Kidney (tissue), 14 donors: ENCODE measurements around the gene FPR3. TPM values are rescaled to one million over a fixed set of nuclear protein-coding genes. Genes with fewer than 3 reads are reported as not detected.

Experiments used
- DNase-seq, 5 donors: peaks; one replicate each; pipeline ENCODE4 v3.0.0-alpha.2; 2013 to 2020
- FAIRE-seq: peaks from 2 replicates; lab custom pipeline; 2012; peaks lifted over from hg19 to GRCh38; lab: Jason Lieb, UNC
- H3K27ac ChIP-seq, 2 donors: one replicate each; pipeline ENCODE4 v1.7.0; 2013; ENCODE audit warnings: low read depth in 2 of 2, low read length in 2 of 2, inconsistent platforms in 1 of 2
- H3K27me3 ChIP-seq: one replicate; pipeline ENCODE4 v1.7.1; 2013; ENCODE audit warnings: low read length, inconsistent platforms; ENCODE audit not compliant: control insufficient read depth, insufficient read depth
- H3K36me3 ChIP-seq, 3 donors: one replicate each; pipeline versions ENCODE4 v1.7.0 to v1.7.1; 2013; ENCODE audit warnings: low read length in 3 of 3, control low read depth in 1 of 3, inconsistent platforms in 1 of 3; ENCODE audit not compliant: insufficient read depth in 3 of 3, control insufficient read depth in 2 of 3
- H3K4me1 ChIP-seq, 3 donors: one replicate each; pipeline versions ENCODE4 v1.7.0 to v1.7.1; 2013; ENCODE audit warnings: low read length in 3 of 3, inconsistent platforms in 1 of 3, low read depth in 1 of 3; ENCODE audit not compliant: control insufficient read depth in 2 of 3, insufficient read depth in 2 of 3
- H3K4me3 ChIP-seq, 3 donors: one replicate each; pipeline versions ENCODE4 v1.7.0 to v1.8.1; 2013; ENCODE audit warnings: low read length in 3 of 3, control low read depth in 1 of 3, inconsistent platforms in 1 of 3
- H3K9ac ChIP-seq, 3 donors: one replicate each; pipeline versions ENCODE4 v1.7.0 to v1.7.1; 2013; ENCODE audit warnings: low read length in 3 of 3, control low read depth in 1 of 3, inconsistent platforms in 1 of 3
- H3K9me3 ChIP-seq, 3 donors: one replicate each; pipeline versions ENCODE4 v1.7.0 to v1.7.1; 2013; ENCODE audit warnings: low read length in 3 of 3, control low read depth in 1 of 3, inconsistent platforms in 1 of 3; ENCODE audit not compliant: control insufficient read depth in 2 of 3, insufficient read depth in 1 of 3
- intact Hi-C: fragments of 100-400 bp; cut with DNase I; formaldehyde crosslinking; loops from one replicate; pipeline ENCODE4 v1.11.1; 2022
- polyA plus RNA-seq: library from polyadenylated mRNA; stranded (reverse); fragments of 350-450 nt; fragmentation: Illumina TruSeq; extraction: RNeasy Lipid Tissue Mini Kit (QIAGEN cat#74804); gene quantifications from one replicate; pipeline ENCODE4 v1.2.3, GENCODE V29; 2014; ENCODE audit warnings: low read depth, low replicate concordance; ENCODE audit not compliant: insufficient read depth
- total RNA-seq: library from RNA; stranded (reverse); fragmentation: NEBNext Ultra II Directional; extraction: Animal tissue kit (Norgen Biotek cat#: 25700); gene quantifications from one replicate; pipeline ENCODE4 v1.2.1, GENCODE V29; 2021
- TF ChIP-seq, protein P1 (sequence below): IDR thresholded peaks from 3 replicates; pipeline ENCODE4 v1.5.1; 2012; ENCODE audit warnings: mild to moderate bottlenecking, moderate library complexity, borderline replicate concordance; ENCODE audit not compliant: insufficient read depth; ENCODE audit errors: extremely low read depth
- donor health status: control.
- donor health status: control.
- donor health status: control.
- donor health status: control.
- donor health status: control.
- donor health status: DM: yes; HTN: yes; CAD: no.
- donor health status: Normal renal cell carcinoma (clear cell type).

FPR3 gene
- total and polyA plus RNA-seq, 2 donors from 2014 or later: 1.1 to 8.5 TPM

- FAIRE-seq (no peak), DNase-seq (no peak)
- Histone ChIP-seq H3K9me3 (no peaks in the 10 kb centered on the region), H3K27ac (no peak overlapping the region), H3K36me3 (no peaks in the 10 kb centered on the region), H3K27me3 (no peaks in the 10 kb centered on the region), H3K4me3 (no peak overlapping the region), H3K4me1 (no peaks in the 10 kb centered on the region), H3K9ac (no peak overlapping the region)
- TF ChIP-seq, protein P1, sequence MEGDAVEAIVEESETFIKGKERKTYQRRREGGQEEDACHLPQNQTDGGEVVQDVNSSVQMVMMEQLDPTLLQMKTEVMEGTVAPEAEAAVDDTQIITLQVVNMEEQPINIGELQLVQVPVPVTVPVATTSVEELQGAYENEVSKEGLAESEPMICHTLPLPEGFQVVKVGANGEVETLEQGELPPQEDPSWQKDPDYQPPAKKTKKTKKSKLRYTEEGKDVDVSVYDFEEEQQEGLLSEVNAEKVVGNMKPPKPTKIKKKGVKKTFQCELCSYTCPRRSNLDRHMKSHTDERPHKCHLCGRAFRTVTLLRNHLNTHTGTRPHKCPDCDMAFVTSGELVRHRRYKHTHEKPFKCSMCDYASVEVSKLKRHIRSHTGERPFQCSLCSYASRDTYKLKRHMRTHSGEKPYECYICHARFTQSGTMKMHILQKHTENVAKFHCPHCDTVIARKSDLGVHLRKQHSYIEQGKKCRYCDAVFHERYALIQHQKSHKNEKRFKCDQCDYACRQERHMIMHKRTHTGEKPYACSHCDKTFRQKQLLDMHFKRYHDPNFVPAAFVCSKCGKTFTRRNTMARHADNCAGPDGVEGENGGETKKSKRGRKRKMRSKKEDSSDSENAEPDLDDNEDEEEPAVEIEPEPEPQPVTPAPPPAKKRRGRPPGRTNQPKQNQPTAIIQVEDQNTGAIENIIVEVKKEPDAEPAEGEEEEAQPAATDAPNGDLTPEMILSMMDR: no peak
- intact Hi-C loops: no loop called here
Measured at GRCh38 chr19:51761696-51762095, 33.3 kb upstream of the FPR3 start.

GRCh38 chr19:51765086-51765485 lies 29.9 kb upstream of the FPR3 start:
- intact Hi-C loops: no loop called here
- Histone ChIP-seq H3K9ac (no peak overlapping the region), H3K4me3 (no peak overlapping the region), H3K27me3 (no peaks in the 10 kb centered on the region), H3K4me1 (no peaks in the 10 kb centered on the region), H3K9me3 (no peaks in the 10 kb centered on the region), H3K36me3 (no peaks in the 10 kb centered on the region), H3K27ac (no peak overlapping the region)
- no peak for DNase-seq
- no peak for FAIRE-seq
- TF ChIP-seq, protein P1: no peak

DNA sequence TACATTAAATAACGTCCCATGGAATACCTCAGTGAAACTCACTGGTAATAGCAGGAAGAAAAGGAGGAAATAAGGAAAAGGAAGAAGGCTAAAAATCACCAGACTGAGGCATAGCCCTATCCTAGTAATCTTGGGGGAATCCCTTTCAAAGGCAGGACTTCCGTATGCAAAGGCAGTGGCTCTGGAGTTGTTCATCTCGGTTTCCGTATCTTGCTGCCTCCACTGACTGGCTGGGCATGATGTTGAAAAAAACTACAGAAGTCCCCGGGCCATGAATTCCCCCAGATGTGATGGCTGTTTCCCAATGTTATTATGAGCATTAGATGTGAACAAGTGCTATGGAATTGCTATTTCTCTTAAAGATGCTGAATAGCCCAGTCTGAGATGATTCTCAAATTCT lies 28.5 kb upstream of the FPR3 start:
- DNase-seq: no peak
- Histone ChIP-seq H3K9ac (no peak overlapping the region), H3K4me1 (no peaks in the 10 kb centered on the region), H3K4me3 (no peak overlapping the region), H3K9me3 (no peaks in the 10 kb centered on the region), H3K27me3 (no peaks in the 10 kb centered on the region), H3K36me3 (no peaks in the 10 kb centered on the region), H3K27ac (no peak overlapping the region)
- TF ChIP-seq, protein P1: no peak
- intact Hi-C loops: no loop called here
- no peak for FAIRE-seq
